K562 (cell line): ENCODE results near the gene APPBP2. TPM values are rescaled to one million over a fixed set of nuclear protein-coding genes. Genes with fewer than 3 reads are reported as not detected.

ENCODE experiments used
- ATAC-seq: fragments of 200-7000 bp; cut with Tn5 transposase; 3 replicates; pipeline ENCODE4 v1.9.1; 2020; ENCODE audit warnings: moderate library complexity
- BruUV-seq: library from RNA; stranded (reverse); fragments of 400-500 nt; replicated peaks from 2 replicates; lab custom pipeline; 2021; lab: Mats Ljungman, UMichigan
- CTCF ChIA-PET: fragments of 300-600 bp; formaldehyde crosslinking; extraction: SDS; loops from one replicate; lab custom pipeline; 2021; ENCODE audit warnings: low intra/inter-chr PET ratio; lab: Yijun Ruan, JAX
- POLR2A ChIA-PET: fragments of 300-600, 350-650 bp; sonication (Branson Sonifier 250); formaldehyde crosslinking; extraction: SDS; loops from one replicate; lab custom pipeline; 2021; ENCODE audit warnings: antibody characterized with exemption, inconsistent platforms; lab: Yijun Ruan, JAX
- DNase-seq, 4 experiments: peaks; one replicate each; pipeline versions ENCODE4 v3.0.0 to v3.0.0-alpha.2; 2011 to 2018; ENCODE audit warnings: low spot score in 3 of 4, mixed read lengths in 3 of 4; ENCODE audit errors: extremely low read depth in 1 of 4
- FAIRE-seq: peaks from 2 replicates; lab custom pipeline; 2011; peaks lifted over from hg19 to GRCh38; lab: Jason Lieb, UNC
- H2AFZ ChIP-seq: 2 replicates; pipeline ENCODE4 v1.6.0; 2011; ENCODE audit warnings: low read depth, low read length, control low read depth, inconsistent platforms
- H3K27ac ChIP-seq: fragments of 200-600 bp; 3 replicates; pipeline ENCODE4 v1.8.0; 2011; ENCODE audit warnings: low read depth, mild to moderate bottlenecking, control low read depth, inconsistent platforms, low read length, moderate library complexity, mixed read lengths; ENCODE audit errors: extremely low read depth
- H3K27me3 ChIP-seq, 2 experiments: fragments of 300-600 bp in 1 of 2; 2 replicates in 1 of 2; 3 replicates in 1 of 2; pipeline versions ENCODE4 v1.6.0 to v1.8.0; 2011; ENCODE audit warnings: inconsistent platforms in 2 of 2, low read length in 2 of 2, mild to moderate bottlenecking in 1 of 2, mixed read lengths in 1 of 2, moderate library complexity in 1 of 2; ENCODE audit not compliant: control insufficient read depth in 2 of 2, insufficient read depth in 2 of 2
- H3K36me3 ChIP-seq: fragments of 300-600 bp; 3 replicates; pipeline ENCODE4 v1.8.0; 2011; ENCODE audit warnings: mild to moderate bottlenecking, low read length, inconsistent platforms; ENCODE audit not compliant: control insufficient read depth, insufficient read depth
- H3K4me1 ChIP-seq, 2 experiments: fragments of 200-600 bp in 1 of 2; replicated peaks in 1 of 2; 2 replicates in 1 of 2; 3 replicates in 1 of 2; pipeline versions ENCODE4 v1.5.1 to v1.8.0; 2011; ENCODE audit warnings: inconsistent platforms in 2 of 2, low read length in 2 of 2, mild to moderate bottlenecking in 1 of 2, mixed read lengths in 1 of 2, moderate library complexity in 1 of 2; ENCODE audit not compliant: control insufficient read depth in 2 of 2, insufficient read depth in 2 of 2
- H3K4me2 ChIP-seq: 2 replicates; pipeline ENCODE4 v1.6.1; 2011; ENCODE audit warnings: low read length, control low read depth, inconsistent platforms, mixed read lengths; ENCODE audit not compliant: insufficient read depth
- H3K4me3 ChIP-seq: fragments of 200-600 bp; sonication (generic), shearing (Covaris generic); 2 replicates; pipeline ENCODE4 v1.5.1; 2016; ENCODE audit warnings: control low read depth, inconsistent platforms
- H3K79me2 ChIP-seq: fragments of 200-600 bp; 3 replicates; pipeline ENCODE4 v1.8.0; 2011; ENCODE audit warnings: low read length, inconsistent platforms; ENCODE audit not compliant: control insufficient read depth, insufficient read depth
- H3K9ac ChIP-seq, 2 experiments: 2 replicates each; pipeline versions ENCODE4 v1.6.0 to v1.6.1; 2011; ENCODE audit warnings: low read depth in 2 of 2, low read length in 2 of 2, control low read depth in 1 of 2, inconsistent platforms in 1 of 2, mild to moderate bottlenecking in 1 of 2, mixed read lengths in 1 of 2; ENCODE audit not compliant: insufficient read depth in 1 of 2
- H3K9me1 ChIP-seq: one replicate; pipeline ENCODE4 v1.6.0; 2011; ENCODE audit warnings: inconsistent platforms, mild to moderate bottlenecking, low read length, moderate library complexity; ENCODE audit not compliant: control insufficient read depth, insufficient read depth
- H3K9me3 ChIP-seq: replicated peaks from 2 replicates; pipeline ENCODE4 v1.5.1; 2011; ENCODE audit warnings: low read depth, low read length, inconsistent platforms; ENCODE audit not compliant: control insufficient read depth, insufficient read depth
- H4K20me1 ChIP-seq: replicated peaks from 2 replicates; pipeline ENCODE4 v1.6.1; 2011; ENCODE audit warnings: low read length, inconsistent platforms, mixed read lengths; ENCODE audit not compliant: control insufficient read depth, insufficient read depth
- ARNT ChIP-seq, 2 experiments: fragments of 450-650 bp; IDR thresholded peaks; 2 replicates each; pipeline ENCODE4 v1.6.1; 2016; ENCODE audit warnings: mild to moderate bottlenecking in 1 of 2
- GABPB1 ChIP-seq: sonication (generic); formaldehyde crosslinking; IDR thresholded peaks from 2 replicates; pipeline ENCODE4 v1.8.0; 2022; ENCODE audit warnings: mild to moderate bottlenecking, missing genetic modification reagents
- SMARCE1 ChIP-seq: fragments of 450-650 bp; IDR thresholded peaks from 2 replicates; pipeline ENCODE4 v1.7.1; 2016; ENCODE audit warnings: mild to moderate bottlenecking
- SPI1 ChIP-seq: IDR thresholded peaks from 2 replicates; pipeline ENCODE4 v1.6.1; 2011; ENCODE audit warnings: low read depth, low read length, control low read depth, borderline replicate concordance
- ZBTB26 ChIP-seq: fragments of 450-650 bp; formaldehyde crosslinking; IDR thresholded peaks from 2 replicates; pipeline ENCODE4 v1.4.0; 2022; ENCODE audit warnings: missing genetic modification characterization
- ZBTB33 ChIP-seq: sonication (generic); formaldehyde crosslinking; IDR thresholded peaks from 2 replicates; pipeline ENCODE4 v1.8.1; 2023; ENCODE audit warnings: mild to moderate bottlenecking, missing genetic modification reagents
- ZNF253 ChIP-seq: fragments of 250-450 bp; sonication (Bioruptor Pico); conservative IDR thresholded peaks from 2 replicates; pipeline ENCODE4 v1.6.1; 2021; ENCODE audit warnings: mild to moderate bottlenecking
- ZNF512 ChIP-seq: IDR thresholded peaks from 2 replicates; pipeline ENCODE4 v1.6.1; 2016; ENCODE audit warnings: missing genetic modification characterization, missing compliant biosample characterization
- whole genome bisulfite sequencing: fragments of 100-300 bp; shearing (Covaris generic); methylation state at CpG from one replicate; pipeline ENCODE4 v1.1.6; 2016; ENCODE audit warnings: low coverage, mixed read lengths; ENCODE audit not compliant: insufficient coverage; ENCODE audit errors: missing lambda C conversion rate; 5-methylcytosine and 5-hydroxymethylcytosine counted together
- in situ Hi-C: fragments of 300-500 bp; cut with MboI; formaldehyde crosslinking; loops from 4 replicates; pipeline ENCODE4 v1.15.0; 2018; ENCODE audit warnings: inconsistent platforms, mixed read lengths
- intact Hi-C: fragments of 100-400 bp; cut with micrococcal nuclease; formaldehyde crosslinking; loops from 2 replicates; pipeline ENCODE4 v1.14.2; 2022
- polyA plus RNA-seq, 8 experiments: library from polyadenylated mRNA; depleted of rRNA in 4 of 8; stranded (reverse) in 5 of 8; unstranded in 3 of 8; fragments of >200 nt; fragmentation: Nextera tagmentation in 2 of 8; fragmentation: Illumina TruSeq in 1 of 8; extraction: Ambion mirVana in 2 of 8; extraction: Trizol in 1 of 8; gene quantifications; 2 replicates each; pipeline versions ENCODE4 v1.2.1 to v1.2.3, GENCODE V29; 2011 to 2014; ENCODE audit warnings: inconsistent platforms in 1 of 8, missing spikeins in 1 of 8
- total RNA-seq, 7 experiments: library from RNA; depleted of rRNA in 6 of 7; stranded (reverse); fragments of >200 nt in 6 of 7; fragmentation: Illumina TruSeq in 2 of 7; extraction: Trizol in 2 of 7; gene quantifications; 2 replicates each; pipeline versions ENCODE4 v1.2.1 to v1.2.3, GENCODE V29; 2011 to 2021; ENCODE audit warnings: low replicate concordance in 1 of 7
- TF ChIP-seq, protein P1 (sequence below): sonication (generic); formaldehyde crosslinking; IDR thresholded peaks from 2 replicates; pipeline ENCODE4 v1.8.1; 2022; ENCODE audit warnings: missing genetic modification reagents
- TF ChIP-seq, protein P2 (sequence below), 3 experiments: fragments of 200-800 bp in 1 of 3; fragments of 250-450 bp in 1 of 3; fragments of 450-650 bp in 1 of 3; sonication (Bioruptor Pico) in 1 of 3; sonication (Bioruptor generic) in 1 of 3; formaldehyde crosslinking in 1 of 3; IDR thresholded peaks; 2 replicates each; pipeline versions ENCODE4 v1.6.1 to v1.8.0; 2016 to 2022; ENCODE audit warnings: mild to moderate bottlenecking in 2 of 3, missing genetic modification characterization in 2 of 3, missing compliant biosample characterization in 1 of 3, moderate library complexity in 1 of 3

Gene APPBP2
- total and polyA plus RNA-seq, 9 of the 15 experiments (the other 6 are each of a cell fraction or from before 2014, with no cell fraction given) = 2.7 to 16.8 (median 6.9) TPM

DNA sequence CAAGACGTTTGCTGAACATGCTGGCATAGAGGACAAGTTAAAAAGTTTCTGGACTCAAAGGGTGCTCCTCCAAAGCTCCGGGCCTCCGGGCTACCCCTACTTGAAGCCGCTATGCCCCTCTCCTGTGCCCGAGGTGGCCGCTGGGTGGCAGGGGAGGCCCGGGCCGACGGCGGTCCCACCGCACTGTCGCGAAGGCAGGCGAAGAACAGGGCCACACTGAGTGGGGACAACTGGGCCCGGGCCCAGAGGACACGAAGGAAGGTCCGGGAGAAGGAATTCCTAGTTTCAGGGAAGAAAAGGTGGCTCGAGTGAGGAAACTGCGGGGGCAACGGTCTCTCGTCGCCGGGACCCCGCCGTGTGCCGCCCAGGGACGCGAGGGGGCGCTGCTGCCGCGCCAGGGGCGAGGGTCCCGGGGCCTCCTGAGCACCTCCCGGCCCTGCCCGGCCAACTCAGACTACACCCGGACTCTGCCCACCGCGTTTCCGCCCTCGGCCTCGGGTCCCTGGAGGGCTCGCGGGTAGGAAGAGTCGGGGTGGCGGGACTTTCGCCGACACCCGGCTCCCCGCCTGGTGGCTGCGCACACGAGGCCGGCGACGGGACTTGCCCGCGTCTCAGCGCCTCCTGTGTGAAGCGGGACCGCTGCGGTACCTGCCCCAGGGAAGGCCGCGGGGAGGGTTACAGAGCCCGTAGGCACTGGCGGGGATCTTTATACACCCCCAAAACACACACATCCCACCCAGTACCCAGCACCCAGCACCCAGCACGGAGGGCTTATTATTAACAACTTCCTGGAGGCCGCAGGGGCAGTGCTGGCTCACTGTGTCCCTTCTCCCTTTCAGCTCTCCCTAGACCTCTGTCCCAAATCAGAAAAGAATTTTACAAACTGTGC, 104.5 kb downstream of the APPBP2 start:
- no peak overlapping the region for H3K9ac ChIP-seq
- FAIRE-seq (no peak), ATAC-seq (no peak), DNase-seq (no peak)
- in situ Hi-C loops = loop anchor here (10.0 kb wide), 1 partner anchor 277 kb away; the partner anchor contains the start of gene CA4
- POLR2A ChIA-PET = no interaction called here
- H3K4me2 ChIP-seq = no peak overlapping the region
- no TSS peak for BruUV-seq
- no peaks in the 10 kb centered on the region for H3K36me3 ChIP-seq
- H2AFZ ChIP-seq = no peak overlapping the region
- no peak overlapping the region for H3K4me3 ChIP-seq
- no peaks in the 10 kb centered on the region for H3K79me2 ChIP-seq
- peaks cover 3 to 10% of the 10 kb centered on the region in 2 experiments; a peak in 3 of 5 replicates for H3K27me3 ChIP-seq
- no peaks in the 10 kb centered on the region for H3K9me3 ChIP-seq
- H4K20me1 ChIP-seq = no peaks in the 10 kb centered on the region
- WGBS = 72% methylated on average over 16 of the region's 66 CpGs
- H3K4me1 ChIP-seq = peaks cover 0 to 13% of the 10 kb centered on the region in 2 experiments; a peak in 2 of 5 replicates
- H3K9me1 ChIP-seq = no peaks in the 10 kb centered on the region
- H3K27ac ChIP-seq = no peak overlapping the region
- intact Hi-C loops = no loop called here
- CTCF ChIA-PET = no interaction called here
- TF ChIP-seq GABPB1 (no peak), ZNF512 (tag) (no peak), ZBTB26 (CRISPR knock-in tag) (no peak), SPI1 (no peak), SMARCE1 (no peak), ZNF253 (CRISPR knock-in tag) (no peak), ARNT (IDR thresholded peaks at IDR 0.05) (no peak), ZBTB33 (peak; percentile 91; the same call in 1 of the 2 replicates)
- TF ChIP-seq, protein P1, sequence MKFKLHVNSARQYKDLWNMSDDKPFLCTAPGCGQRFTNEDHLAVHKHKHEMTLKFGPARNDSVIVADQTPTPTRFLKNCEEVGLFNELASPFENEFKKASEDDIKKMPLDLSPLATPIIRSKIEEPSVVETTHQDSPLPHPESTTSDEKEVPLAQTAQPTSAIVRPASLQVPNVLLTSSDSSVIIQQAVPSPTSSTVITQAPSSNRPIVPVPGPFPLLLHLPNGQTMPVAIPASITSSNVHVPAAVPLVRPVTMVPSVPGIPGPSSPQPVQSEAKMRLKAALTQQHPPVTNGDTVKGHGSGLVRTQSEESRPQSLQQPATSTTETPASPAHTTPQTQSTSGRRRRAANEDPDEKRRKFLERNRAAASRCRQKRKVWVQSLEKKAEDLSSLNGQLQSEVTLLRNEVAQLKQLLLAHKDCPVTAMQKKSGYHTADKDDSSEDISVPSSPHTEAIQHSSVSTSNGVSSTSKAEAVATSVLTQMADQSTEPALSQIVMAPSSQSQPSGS (CRISPR knock-in tag) = no peak
- TF ChIP-seq, protein P2, sequence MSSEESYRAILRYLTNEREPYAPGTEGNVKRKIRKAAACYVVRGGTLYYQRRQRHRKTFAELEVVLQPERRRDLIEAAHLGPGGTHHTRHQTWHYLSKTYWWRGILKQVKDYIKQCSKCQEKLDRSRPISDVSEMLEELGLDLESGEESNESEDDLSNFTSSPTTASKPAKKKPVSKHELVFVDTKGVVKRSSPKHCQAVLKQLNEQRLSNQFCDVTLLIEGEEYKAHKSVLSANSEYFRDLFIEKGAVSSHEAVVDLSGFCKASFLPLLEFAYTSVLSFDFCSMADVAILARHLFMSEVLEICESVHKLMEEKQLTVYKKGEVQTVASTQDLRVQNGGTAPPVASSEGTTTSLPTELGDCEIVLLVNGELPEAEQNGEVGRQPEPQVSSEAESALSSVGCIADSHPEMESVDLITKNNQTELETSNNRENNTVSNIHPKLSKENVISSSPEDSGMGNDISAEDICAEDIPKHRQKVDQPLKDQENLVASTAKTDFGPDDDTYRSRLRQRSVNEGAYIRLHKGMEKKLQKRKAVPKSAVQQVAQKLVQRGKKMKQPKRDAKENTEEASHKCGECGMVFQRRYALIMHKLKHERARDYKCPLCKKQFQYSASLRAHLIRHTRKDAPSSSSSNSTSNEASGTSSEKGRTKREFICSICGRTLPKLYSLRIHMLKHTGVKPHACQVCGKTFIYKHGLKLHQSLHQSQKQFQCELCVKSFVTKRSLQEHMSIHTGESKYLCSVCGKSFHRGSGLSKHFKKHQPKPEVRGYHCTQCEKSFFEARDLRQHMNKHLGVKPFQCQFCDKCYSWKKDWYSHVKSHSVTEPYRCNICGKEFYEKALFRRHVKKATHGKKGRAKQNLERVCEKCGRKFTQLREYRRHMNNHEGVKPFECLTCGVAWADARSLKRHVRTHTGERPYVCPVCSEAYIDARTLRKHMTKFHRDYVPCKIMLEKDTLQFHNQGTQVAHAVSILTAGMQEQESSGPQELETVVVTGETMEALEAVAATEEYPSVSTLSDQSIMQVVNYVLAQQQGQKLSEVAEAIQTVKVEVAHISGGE (CRISPR knock-in tag; IDR thresholded peaks at IDR 0.05) = peak in 1 of 3 experiments; percentile 54; a peak in 1 of 6 replicates
